CD4-positive, alpha-beta memory T cell (primary cell): ENCODE results near the gene PLK3. TPM values are rescaled to one million over a fixed set of nuclear protein-coding genes. Genes with fewer than 3 reads are reported as not detected.
"Not testable (repeated sequence)": the region's sequence is repeated elsewhere in the genome, so short reads cannot be mapped to it uniquely, and the experiment has no call there.

Source experiments
- CTCF ChIA-PET: fragments of 350-600 bp; sonication (Branson Sonifier 250); formaldehyde crosslinking; loops from one replicate; lab custom pipeline; 2021; ENCODE audit warnings: inconsistent platforms; ENCODE audit not compliant: partially characterized antibody; lab: Charles Lee
- POLR2A ChIA-PET: fragments of 350-600 bp; sonication (Branson Sonifier 250); formaldehyde crosslinking; loops from one replicate; lab custom pipeline; 2021; ENCODE audit not compliant: partially characterized antibody; lab: Charles Lee
- DNase-seq, 5 donors: peaks; one replicate each; pipeline versions ENCODE4 v3.0.0 to v3.0.0-alpha.2; 2020 to 2022; ENCODE audit warnings: mixed read lengths in 1 of 5
- H3K27ac ChIP-seq: one replicate; pipeline ENCODE4 v1.7.0; 2013; ENCODE audit warnings: low read depth, low read length
- H3K27me3 ChIP-seq: 2 replicates; pipeline ENCODE4 v1.7.0; 2013; ENCODE audit warnings: mild to moderate bottlenecking, low read length, moderate library complexity; ENCODE audit not compliant: insufficient read depth
- H3K36me3 ChIP-seq: 2 replicates; pipeline ENCODE4 v1.7.0; 2013; ENCODE audit warnings: mild to moderate bottlenecking, low read length, moderate library complexity; ENCODE audit not compliant: insufficient read depth
- H3K4me1 ChIP-seq: 2 replicates; pipeline ENCODE4 v1.7.0; 2013; ENCODE audit warnings: mild to moderate bottlenecking, low read length, moderate library complexity; ENCODE audit not compliant: insufficient read depth
- H3K4me3 ChIP-seq, 2 donors: one replicate each; pipeline ENCODE4 v1.7.0; 2013; ENCODE audit warnings: low read length in 2 of 2, mild to moderate bottlenecking in 1 of 2
- H3K9me3 ChIP-seq, 2 donors: one replicate each; pipeline ENCODE4 v1.7.0; 2013; ENCODE audit warnings: low read length in 2 of 2, control low read depth in 1 of 2; ENCODE audit not compliant: control insufficient read depth in 1 of 2
- H3K27ac Mint-ChIP-seq, 7 donors: one replicate each; pipeline ENCODE4 v1.8.0; 2020 to 2021; ENCODE audit warnings: mixed read lengths in 7 of 7, mild to moderate bottlenecking in 6 of 7, inconsistent platforms in 3 of 7, moderate library complexity in 3 of 7
- H3K27me3 Mint-ChIP-seq, 2 donors: one replicate each; pipeline ENCODE4 v1.8.0; 2020 to 2021; ENCODE audit warnings: mixed read lengths in 2 of 2
- H3K36me3 Mint-ChIP-seq, 2 donors: one replicate each; pipeline ENCODE4 v1.8.0; 2020 to 2021; ENCODE audit warnings: mixed read lengths in 2 of 2, inconsistent platforms in 1 of 2, mild to moderate bottlenecking in 1 of 2
- H3K4me1 Mint-ChIP-seq, 4 donors: one replicate each; pipeline ENCODE4 v1.8.0; 2020 to 2021; ENCODE audit warnings: mixed read lengths in 4 of 4, mild to moderate bottlenecking in 1 of 4
- H3K4me3 Mint-ChIP-seq, 8 donors: one replicate each; pipeline ENCODE4 v1.8.0; 2020 to 2021; ENCODE audit warnings: mixed read lengths in 8 of 8, mild to moderate bottlenecking in 7 of 8, moderate library complexity in 6 of 8, inconsistent platforms in 3 of 8
- H3K9me3 Mint-ChIP-seq, 8 donors: one replicate each; pipeline ENCODE4 v1.8.0; 2020 to 2021; ENCODE audit warnings: mixed read lengths in 8 of 8, mild to moderate bottlenecking in 5 of 8, inconsistent platforms in 3 of 8, moderate library complexity in 1 of 8
- intact Hi-C: fragments of 100-400 bp; cut with micrococcal nuclease; formaldehyde crosslinking; loops from one replicate; pipeline ENCODE4 v1.15.1; 2023
- polyA plus RNA-seq, 2 donors: library from polyadenylated mRNA; unstranded; fragments of 300-500 nt; fragmentation: Illumina TruSeq; gene quantifications; one replicate each; pipeline ENCODE4 v1.2.3, GENCODE V29; 2021
- total RNA-seq, 2 experiments: library from RNA; stranded (reverse); gene quantifications; one replicate each; pipeline ENCODE4 v1.2.3, GENCODE V29; 2021

Gene PLK3
- total RNA-seq = 100 to 1,000 TPM; 151 to 153 TPM
- 10 to 100 TPM; 37.3 to 43.7 TPM for polyA plus RNA-seq

GRCh38 chr1:44799770-44800584 is at the start of gene PLK3:
Gene PLK3 (plus strand): TSS chr1:44800377. CDS start chr1:44800464, 87 bp downstream.
- peak within 1 kb of the TSS; percentile 82 to 100 (median 99) for H3K27ac Mint-ChIP-seq
- H3K36me3 ChIP-seq = peaks cover 22% of the 10 kb centered on the region
- no peaks in the 10 kb centered on the region for H3K27me3 Mint-ChIP-seq
- intact Hi-C loops = loop anchor here (2.0 to 10.0 kb wide), 5 partner anchors 37 to 887 kb away; partner anchors contain the start of genes GPBP1L1, HECTD3, NASP and TESK2
- H3K9me3 Mint-ChIP-seq = peaks cover 0 to 7% (median 0%) of the 10 kb centered on the region in 8 donors
- no peaks in the 10 kb centered on the region for H3K27me3 ChIP-seq
- CTCF ChIA-PET = interaction anchor here (0.7 to 13.0 kb wide), 22 partner anchors 9 to 504 kb away, joined by 3 to 174 read pairs (median 4); partner anchors contain the start of genes BEST4, BTBD19, HECTD3 and RNU5D-1
- peak within 1 kb of the TSS; percentile 96 for H3K27ac ChIP-seq
- peak; percentile 99 to 100 (median 99) for DNase-seq
- POLR2A ChIA-PET = interaction anchor here (0.7 to 18.2 kb wide), 33 partner anchors 10 to 886 kb away, joined by 3 to 1564 read pairs (median 6); partner anchors contain the start of genes ARMH1, BEST4, BTBD19 and DYNLT4
- no peaks in the 10 kb centered on the region for H3K9me3 ChIP-seq
- peak within 1 kb of the TSS; percentile 89 to 99 (median 96) for H3K4me3 Mint-ChIP-seq
- H3K4me1 Mint-ChIP-seq = peaks cover 23 to 48% (median 31%) of the 10 kb centered on the region in 4 donors
- H3K4me3 ChIP-seq = peak within 1 kb of the TSS; percentile 77 to 83
- peaks cover 37% of the 10 kb centered on the region for H3K4me1 ChIP-seq
- peaks cover 24 to 39% of the 10 kb centered on the region in 2 donors for H3K36me3 Mint-ChIP-seq

GRCh38 chr1:44757420-44757819 is 42.8 kb upstream of the PLK3 start:
- CTCF ChIA-PET = no interaction called here
- Histone ChIP-seq H3K4me1 (no peaks in the 10 kb centered on the region), H3K9me3 (no peaks in the 10 kb centered on the region), H3K27ac (no peak overlapping the region), H3K36me3 (no peaks in the 10 kb centered on the region), H3K4me3 (no peak overlapping the region), H3K27me3 (no peaks in the 10 kb centered on the region)
- Mint-ChIP-seq H3K4me3 (no peak overlapping the region), H3K36me3 (no peaks in the 10 kb centered on the region), H3K4me1 (peaks cover 0 to 4% (median 2%) of the 10 kb centered on the region in 4 donors), H3K27ac (peak overlapping the region in 1 of 7 donors; percentile 12), H3K27me3 (no peaks in the 10 kb centered on the region), H3K9me3 (no peaks in the 10 kb centered on the region)
- POLR2A ChIA-PET = no interaction called here
- intact Hi-C loops = no loop called here
- DNase-seq = no peak

DNA sequence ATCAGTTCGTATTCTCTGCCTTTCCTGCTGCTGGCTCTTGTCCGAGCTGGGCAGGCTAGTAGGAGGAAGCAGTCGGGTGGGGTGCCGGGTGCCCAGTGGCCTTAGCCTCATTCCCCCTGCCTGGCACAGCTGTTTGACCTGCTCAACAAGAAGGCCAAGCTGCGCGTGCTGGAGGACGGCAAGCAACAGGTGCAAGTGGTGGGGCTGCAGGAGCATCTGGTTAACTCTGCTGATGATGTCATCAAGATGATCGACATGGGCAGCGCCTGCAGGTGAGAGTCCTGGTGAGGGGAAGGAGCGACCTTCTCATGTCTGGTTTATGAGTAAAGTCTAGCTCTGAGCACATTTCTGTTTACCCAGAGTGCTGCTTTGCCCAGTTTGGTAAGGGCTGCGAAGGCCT is 41.1 kb upstream of the PLK3 start:
- H3K27me3 Mint-ChIP-seq = no peaks in the 10 kb centered on the region
- Histone ChIP-seq H3K27me3 (no peaks in the 10 kb centered on the region), H3K36me3 (no peaks in the 10 kb centered on the region), H3K9me3 (no peaks in the 10 kb centered on the region), H3K27ac (no peak overlapping the region), H3K4me3 (no peak overlapping the region), H3K4me1 (no peaks in the 10 kb centered on the region)
- no peaks in the 10 kb centered on the region for H3K9me3 Mint-ChIP-seq
- ChIA-PET POLR2A (interaction anchor here (1.1 to 1.3 kb wide), 2 partner anchors 16 to 17 kb away, joined by 3 to 4 read pairs; partner anchors contain the start of gene RPS8), CTCF (interaction anchor here (0.7 kb wide), 1 partner anchor 9 kb away, joined by 3 read pairs; no protein-coding TSS in a partner anchor)
- no peak for DNase-seq
- H3K36me3 Mint-ChIP-seq = no peaks in the 10 kb centered on the region
- no peak overlapping the region for H3K4me3 Mint-ChIP-seq
- intact Hi-C loops = no loop called here
- no peak overlapping the region for H3K27ac Mint-ChIP-seq
- peaks cover 0 to 4% (median 2%) of the 10 kb centered on the region in 4 donors for H3K4me1 Mint-ChIP-seq

DNA sequence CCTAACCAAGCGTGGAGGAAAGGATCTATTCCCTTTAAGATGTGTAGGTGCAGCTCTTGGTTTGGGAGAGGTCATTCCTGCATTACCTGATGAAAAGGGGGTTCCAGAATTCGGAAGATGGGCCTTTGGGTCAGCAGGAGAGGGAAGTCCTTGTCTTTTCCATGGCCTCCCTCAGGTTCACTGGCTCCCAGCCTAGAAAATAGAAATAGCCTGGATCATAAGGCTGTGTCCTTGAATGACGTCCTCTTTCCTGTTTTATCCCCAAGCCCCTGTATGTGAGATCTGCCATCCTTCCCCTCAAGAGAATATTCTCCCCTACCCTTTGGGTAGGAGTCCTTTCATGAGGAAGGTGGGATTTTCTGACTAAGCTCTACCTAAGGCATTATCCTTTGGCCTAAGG is 39.3 kb upstream of the PLK3 start:
- no peaks in the 10 kb centered on the region for H3K27me3 ChIP-seq
- H3K27ac Mint-ChIP-seq = no peak overlapping the region
- no peak for DNase-seq
- POLR2A ChIA-PET = interaction anchor here (0.8 to 1.4 kb wide), 3 partner anchors 11 to 30 kb away, joined by 3 to 7 read pairs (median 3); partner anchors contain the start of gene RPS8
- H3K4me1 Mint-ChIP-seq = peaks cover 0 to 4% (median 2%) of the 10 kb centered on the region in 4 donors
- intact Hi-C loops = no loop called here
- no peaks in the 10 kb centered on the region for H3K9me3 ChIP-seq
- H3K27ac ChIP-seq = no peak overlapping the region
- H3K36me3 Mint-ChIP-seq = no peaks in the 10 kb centered on the region
- H3K27me3 Mint-ChIP-seq = no peaks in the 10 kb centered on the region
- no peaks in the 10 kb centered on the region for H3K4me1 ChIP-seq
- no peaks in the 10 kb centered on the region for H3K9me3 Mint-ChIP-seq
- no peak overlapping the region for H3K4me3 ChIP-seq
- H3K36me3 ChIP-seq = no peaks in the 10 kb centered on the region
- CTCF ChIA-PET = no interaction called here
- no peak overlapping the region for H3K4me3 Mint-ChIP-seq

DNA sequence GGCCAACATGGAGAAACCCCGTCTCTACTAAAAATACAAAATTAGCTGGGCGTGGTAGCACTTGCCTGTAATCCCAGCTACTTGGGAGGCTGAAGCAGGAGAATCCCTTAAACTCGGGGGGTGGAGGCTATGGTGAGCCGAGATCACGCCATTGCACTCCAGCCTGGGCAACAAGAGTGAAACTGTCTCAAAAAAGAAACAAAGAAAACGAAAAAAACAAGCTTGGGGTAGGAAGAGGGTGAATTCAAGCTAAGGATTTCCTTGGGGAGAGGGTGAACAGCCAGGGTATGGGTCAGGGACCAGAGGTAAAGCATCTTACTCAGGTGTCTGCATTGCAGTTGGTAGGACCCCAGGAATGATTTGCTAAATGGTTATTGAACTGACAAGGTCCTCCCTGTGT is 33.8 kb upstream of the PLK3 start:
- H3K4me3 ChIP-seq, H3K9me3 ChIP-seq, H3K36me3 Mint-ChIP-seq, H3K36me3 ChIP-seq, H3K4me3 Mint-ChIP-seq, DNase-seq, H3K27ac ChIP-seq, H3K27me3 Mint-ChIP-seq, H3K4me1 ChIP-seq, H3K9me3 Mint-ChIP-seq, H3K27me3 ChIP-seq, intact Hi-C loops, H3K4me1 Mint-ChIP-seq: not testable (repeated sequence)
- peak overlapping the region in 1 of 7 donors; percentile 52 for H3K27ac Mint-ChIP-seq
- ChIA-PET CTCF (interaction anchor here (1.1 kb wide), 1 partner anchor 67 kb away, joined by 3 read pairs; no protein-coding TSS in a partner anchor), POLR2A (interaction anchor here (1.0 to 2.8 kb wide), 4 partner anchors 9 to 54 kb away, joined by 3 to 16 read pairs (median 5); partner anchors contain the start of genes RNU5D-1 and RPS8)

GRCh38 chr1:44775078-44775929 is 24.9 kb upstream of the PLK3 start, which contains the start of gene RPS8:
Gene RPS8 (plus strand): TSS chr1:44775540. CDS start chr1:44775597, 57 bp downstream.
- Mint-ChIP-seq H3K27ac (peak within 1 kb of the TSS; percentile 82 to 99 (median 98)), H3K4me3 (peak within 1 kb of the TSS; percentile 89 to 98 (median 94)), H3K36me3 (peaks cover 22 to 47% of the 10 kb centered on the region in 2 donors), H3K27me3 (no peaks in the 10 kb centered on the region), H3K9me3 (no peaks in the 10 kb centered on the region), H3K4me1 (peaks cover 20 to 56% (median 27%) of the 10 kb centered on the region in 4 donors)
- H3K27me3 ChIP-seq = no peaks in the 10 kb centered on the region
- POLR2A ChIA-PET = interaction anchor here (0.6 to 5.4 kb wide), 49 partner anchors 9 to 1472 kb away, joined by 3 to 126 read pairs (median 5); partner anchors contain the start of genes AKR1A1, ARMH1, BEST4 and BTBD19
- H3K4me1 ChIP-seq = peaks cover 25% of the 10 kb centered on the region
- peaks cover 21% of the 10 kb centered on the region for H3K36me3 ChIP-seq
- DNase-seq = peak; percentile 89 to 92 (median 91)
- H3K9me3 ChIP-seq = no peaks in the 10 kb centered on the region
- intact Hi-C loops = loop anchor here (1.0 kb wide), 4 partner anchors 9 to 211 kb away; partner anchors contain the start of genes EIF2B3, KIF2C and RNU5D-1
- CTCF ChIA-PET = interaction anchor here (0.5 to 6.1 kb wide), 13 partner anchors 8 to 784 kb away, joined by 3 to 53 read pairs (median 4); partner anchors contain the start of genes BEST4, EIF2B3 and RNU5D-1
- H3K27ac ChIP-seq = peak within 1 kb of the TSS; percentile 78
- peak within 1 kb of the TSS; percentile 87 to 88 for H3K4me3 ChIP-seq
